Hepatocyte (in vitro differentiated cells): ENCODE measurements around the gene SLC13A5. TPM values are rescaled to one million over a fixed set of nuclear protein-coding genes. Genes with fewer than 3 reads are reported as not detected.

Experiments
- DNase-seq: peaks from one replicate; pipeline ENCODE4 v3.0.0-alpha.2; 2016; ENCODE audit warnings: low spot score
- H2AFZ ChIP-seq: fragments of 200-600 bp; sonication (generic); 2 replicates; pipeline ENCODE4 v1.6.0; 2016; ENCODE audit warnings: antibody characterized with exemption, mild to moderate bottlenecking
- H3K27ac ChIP-seq: fragments of 200-600 bp; sonication (generic); 2 replicates; pipeline ENCODE4 v1.5.1; 2016; ENCODE audit warnings: mild to moderate bottlenecking
- H3K27me3 ChIP-seq: fragments of 200-600 bp; sonication (generic); 2 replicates; pipeline ENCODE4 v1.6.1; 2016
- H3K36me3 ChIP-seq: fragments of 200-600 bp; sonication (generic); replicated peaks from 2 replicates; pipeline ENCODE4 v1.5.1; 2016; ENCODE audit warnings: low read depth; ENCODE audit not compliant: insufficient read depth
- H3K4me1 ChIP-seq: fragments of 200-600 bp; sonication (generic); 2 replicates; pipeline ENCODE4 v1.5.1; 2016; ENCODE audit warnings: mild to moderate bottlenecking, moderate library complexity; ENCODE audit not compliant: insufficient read depth
- H3K4me2 ChIP-seq: fragments of 200-600 bp; sonication (generic); 2 replicates; pipeline ENCODE4 v1.6.0; 2016
- H3K4me3 ChIP-seq: fragments of 200-600 bp; sonication (generic); 2 replicates; pipeline ENCODE4 v1.5.1; 2016; ENCODE audit warnings: mild to moderate bottlenecking
- H3K79me2 ChIP-seq: fragments of 200-600 bp; sonication (generic); 2 replicates; pipeline ENCODE4 v1.6.0; 2017; ENCODE audit warnings: mild to moderate bottlenecking
- H3K9me2 ChIP-seq: fragments of 200-600 bp; sonication (generic); replicated peaks from 2 replicates; pipeline ENCODE4 v1.6.0; 2017; ENCODE audit warnings: mild to moderate bottlenecking; ENCODE audit not compliant: insufficient read depth
- H3K9me3 ChIP-seq: fragments of 200-600 bp; sonication (generic); 2 replicates; pipeline ENCODE4 v1.5.1; 2016; ENCODE audit warnings: low read depth, mild to moderate bottlenecking
- H4K20me1 ChIP-seq: fragments of 200-600 bp; sonication (generic); 2 replicates; pipeline ENCODE4 v1.6.0; 2016; ENCODE audit warnings: mild to moderate bottlenecking; ENCODE audit not compliant: insufficient read depth, poor library complexity, severe bottlenecking
- CTCF ChIP-seq: fragments of 200-600 bp; sonication (generic); IDR thresholded peaks from 2 replicates; pipeline ENCODE4 v1.5.1; 2016; ENCODE audit warnings: antibody characterized with exemption, mild to moderate bottlenecking; ENCODE audit not compliant: poor library complexity
- EZH2 ChIP-seq: fragments of 200-600 bp; sonication (generic); IDR thresholded peaks from 2 replicates; pipeline ENCODE4 v1.6.1; 2016; ENCODE audit warnings: antibody characterized with exemption, mild to moderate bottlenecking, borderline replicate concordance
- EZH2phosphoT487 ChIP-seq: fragments of 200-600 bp; sonication (generic); IDR thresholded peaks from one replicate; pipeline ENCODE4 v1.6.1; 2018; ENCODE audit warnings: antibody characterized with exemption, mild to moderate bottlenecking, low read depth, moderate library complexity; ENCODE audit not compliant: unreplicated experiment, severe bottlenecking
- WGBS: methylation state at CpG from one replicate; pipeline ENCODE4 v1.1.6; 2016; ENCODE audit warnings: low lambda C conversion rate; ENCODE audit errors: missing lambda C conversion rate; 5-methylcytosine and 5-hydroxymethylcytosine counted together
- polyA plus RNA-seq: library from polyadenylated mRNA; unstranded; fragments of >200 nt; fragmentation: Nextera tagmentation; extraction: Ambion mirVana; gene quantifications from 2 replicates; pipeline ENCODE4 v1.2.1, GENCODE V29; 2016
- total RNA-seq: library from RNA; depleted of rRNA; stranded (reverse); fragments of >200 nt; gene quantifications from 2 replicates; pipeline ENCODE4 v1.2.3, GENCODE V29; 2014

The SLC13A5 gene
- total and polyA plus RNA-seq, 2 experiments from 2014 or later, result 7.3 to 18.5 TPM

GRCh38 chr17:6683730-6684459 is 29.3 kb downstream of the SLC13A5 start:
- DNase-seq, result no peak
- Histone ChIP-seq H3K9me3 (no peaks in the 10 kb centered on the region), H3K9me2 (no peaks in the 10 kb centered on the region), H3K27me3 (no peaks in the 10 kb centered on the region), H3K4me1 (peaks cover 3% of the 10 kb centered on the region), H3K4me3 (no peak overlapping the region), H3K79me2 (no peaks in the 10 kb centered on the region), H2AFZ (no peak overlapping the region), H3K36me3 (no peaks in the 10 kb centered on the region), H3K4me2 (no peak overlapping the region), H3K27ac (no peak overlapping the region), H4K20me1 (no peaks in the 10 kb centered on the region)
- WGBS, result 89% methylated on average over 3 of the region's 3 CpGs
- TF ChIP-seq EZH2phosphoT487 (no peak), CTCF (no peak), EZH2 (no peak)

- WGBS, result 55% methylated on average over 3 of the region's 3 CpGs
- Histone ChIP-seq H3K9me3 (no peaks in the 10 kb centered on the region), H3K27me3 (no peaks in the 10 kb centered on the region), H3K27ac (no peak overlapping the region), H3K79me2 (no peaks in the 10 kb centered on the region), H4K20me1 (no peaks in the 10 kb centered on the region), H2AFZ (no peak overlapping the region), H3K9me2 (no peaks in the 10 kb centered on the region), H3K4me2 (no peak overlapping the region), H3K4me3 (no peak overlapping the region), H3K4me1 (peaks cover 3% of the 10 kb centered on the region), H3K36me3 (no peaks in the 10 kb centered on the region)
- no peak for TF ChIP-seq CTCF
- no peak for TF ChIP-seq EZH2phosphoT487
- no peak for TF ChIP-seq EZH2
- no peak for DNase-seq
Observed at GRCh38 chr17:6683081-6683684, 30.0 kb downstream of the SLC13A5 start.

- Histone ChIP-seq H4K20me1 (no peaks in the 10 kb centered on the region), H3K4me1 (peaks cover 5% of the 10 kb centered on the region), H3K27me3 (no peaks in the 10 kb centered on the region), H3K9me3 (no peaks in the 10 kb centered on the region), H3K27ac (no peak overlapping the region), H3K4me2 (no peak overlapping the region), H3K36me3 (no peaks in the 10 kb centered on the region), H3K79me2 (no peaks in the 10 kb centered on the region), H3K4me3 (no peak overlapping the region), H3K9me2 (no peaks in the 10 kb centered on the region), H2AFZ (no peak overlapping the region)
- WGBS, result 94% methylated on average over 4 of the region's 4 CpGs
- no peak for DNase-seq
- TF ChIP-seq CTCF (no peak), EZH2phosphoT487 (no peak), EZH2 (no peak)
Observed at GRCh38 chr17:6682339-6682738, 30.8 kb downstream of the SLC13A5 start.

GRCh38 chr17:6681671-6682070 is 31.5 kb downstream of the SLC13A5 start:
- no peaks in the 10 kb centered on the region for H3K9me2 ChIP-seq
- no peak for TF ChIP-seq CTCF
- no peaks in the 10 kb centered on the region for H3K27me3 ChIP-seq
- no peak overlapping the region for H3K4me2 ChIP-seq
- no peaks in the 10 kb centered on the region for H3K9me3 ChIP-seq
- H2AFZ ChIP-seq, result no peak overlapping the region
- no peak overlapping the region for H3K4me3 ChIP-seq
- no peaks in the 10 kb centered on the region for H4K20me1 ChIP-seq
- peaks cover 12% of the 10 kb centered on the region for H3K4me1 ChIP-seq
- WGBS, result 81% methylated on average over 5 of the region's 5 CpGs
- no peaks in the 10 kb centered on the region for H3K36me3 ChIP-seq
- no peak for DNase-seq
- H3K27ac ChIP-seq, result no peak overlapping the region
- no peaks in the 10 kb centered on the region for H3K79me2 ChIP-seq
